ENCODE results near the gene CATSPERE. TPM values are rescaled to one million over a fixed set of nuclear protein-coding genes. Genes with fewer than 3 reads are reported as not detected.
"Not testable (repeated sequence)": the region's sequence is repeated elsewhere in the genome, so short reads cannot be mapped to it uniquely, and the experiment has no call there.

The CATSPERE gene
- total RNA-seq, 4 donors from 2014 or later, result 0.24 to 1.4 (median 1.0) TPM

GRCh38 chr1:244545511-244545910 is 84.4 kb downstream of the CATSPERE start:
- no peak for DNase-seq (ENCODE audit: low spot score)
- TF ChIP-seq CTCF (IDR thresholded peaks at IDR 0.05), result no peak
- no peak for ATAC-seq (ENCODE audit: low FRiP score)

- no peak for TF ChIP-seq CTCF (IDR thresholded peaks at IDR 0.05)
- DNase-seq (ENCODE audit: low spot score), result no peak
- no peak for ATAC-seq (ENCODE audit: low FRiP score)
These were observed 87.6 kb downstream of the CATSPERE start for GRCh38 chr1:244548558-244549115.

DNA sequence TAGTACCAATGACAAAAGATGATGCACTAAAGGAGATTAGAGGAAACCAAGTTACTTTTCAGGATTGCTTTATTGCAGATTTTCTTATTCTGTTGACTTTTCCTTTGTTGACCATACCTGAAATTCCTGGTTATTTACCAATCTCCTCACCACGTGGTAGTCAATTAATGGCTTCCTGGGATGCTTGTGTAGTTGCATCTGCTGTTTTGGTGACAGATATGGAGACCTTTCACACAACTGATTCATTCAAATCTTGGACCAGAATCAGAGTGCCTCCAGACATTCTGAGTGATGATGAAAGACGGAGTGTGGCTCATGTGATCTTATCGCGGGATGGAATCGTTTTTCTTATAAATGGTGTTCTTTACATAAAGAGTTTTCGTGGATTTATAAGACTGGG is 91.3 kb downstream of the CATSPERE start:
- TF ChIP-seq CTCF (IDR thresholded peaks at IDR 0.05), result no peak
- DNase-seq (ENCODE audit: low spot score), result no peak
- ATAC-seq (ENCODE audit: low FRiP score), result no peak

DNA sequence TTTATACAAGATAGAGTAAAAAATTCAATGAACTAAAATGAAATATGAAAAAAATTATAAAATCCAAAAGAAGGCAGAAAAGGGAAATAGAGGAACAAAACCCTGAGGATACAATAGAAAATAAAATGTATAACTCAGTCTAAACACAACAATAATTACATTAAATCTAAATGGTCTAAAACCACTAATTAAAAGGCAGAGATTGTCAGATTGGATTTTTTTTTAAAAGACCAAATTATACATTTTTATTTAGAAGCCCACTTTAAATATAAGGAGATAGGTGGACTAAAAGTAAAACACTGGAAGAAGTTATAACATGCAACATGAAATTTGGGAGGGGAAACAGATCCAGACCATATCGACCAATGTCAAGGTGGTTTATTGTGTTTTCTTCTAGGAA is 95.2 kb downstream of the CATSPERE start:
- no peak for ATAC-seq (ENCODE audit: low FRiP score)
- TF ChIP-seq CTCF (IDR thresholded peaks at IDR 0.05), result no peak
- DNase-seq (ENCODE audit: low spot score), result no peak

DNA sequence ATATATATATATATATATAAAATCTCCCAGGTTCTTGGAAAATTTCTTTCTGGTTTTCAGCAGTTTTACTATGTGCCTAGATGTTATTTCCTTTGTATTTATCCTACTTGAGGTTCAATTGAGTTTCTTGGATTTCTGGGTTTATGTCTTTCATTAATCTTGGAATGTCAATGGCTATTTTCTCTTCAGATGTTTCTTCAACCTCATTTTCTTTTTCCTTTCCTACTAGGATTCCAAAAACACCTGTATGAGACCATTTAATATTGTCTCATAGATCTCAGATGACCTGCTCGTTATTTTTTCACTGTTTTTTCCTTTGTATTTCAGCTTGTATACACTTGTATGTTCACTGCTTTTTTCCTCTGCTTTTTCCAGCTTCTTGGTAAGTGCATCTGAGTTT is 96.5 kb downstream of the CATSPERE start:
- DNase-seq (ENCODE audit: low spot score) (no peak), ATAC-seq (ENCODE audit: low FRiP score) (no peak)
- no peak for TF ChIP-seq CTCF (IDR thresholded peaks at IDR 0.05)

- no peak for TF ChIP-seq CTCF (IDR thresholded peaks at IDR 0.05)
- DNase-seq (ENCODE audit: low spot score), result no peak
- no peak for ATAC-seq (ENCODE audit: low FRiP score)
These were observed 98.5 kb downstream of the CATSPERE start for GRCh38 chr1:244559561-244559960.

GRCh38 chr1:244562877-244563276 is 101.8 kb downstream of the CATSPERE start:
- not testable (repeated sequence) for DNase-seq (ENCODE audit: low spot score); ATAC-seq (ENCODE audit: low FRiP score)

DNA sequence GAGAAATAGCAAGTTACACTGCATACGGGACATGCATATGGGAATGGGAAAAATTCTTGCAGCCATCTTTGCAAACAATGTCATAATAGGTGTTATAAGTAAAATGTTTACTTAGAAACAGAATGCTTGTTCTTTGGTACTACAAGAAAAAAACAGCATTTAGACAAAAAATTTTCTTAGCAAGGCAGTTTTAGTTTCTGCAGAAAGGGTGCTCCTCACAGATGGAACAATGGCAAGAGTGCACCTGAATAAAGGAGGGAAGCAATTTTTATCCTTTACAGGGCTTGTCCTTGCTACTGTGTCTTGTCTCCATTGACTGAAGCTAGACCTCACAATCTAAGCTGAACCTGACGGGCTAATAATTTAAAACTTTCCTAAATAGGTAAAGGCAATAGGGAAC is 112.7 kb downstream of the CATSPERE start:
- no peak for TF ChIP-seq CTCF (IDR thresholded peaks at IDR 0.05)
- ATAC-seq (ENCODE audit: low FRiP score), result no peak
- no peak for DNase-seq (ENCODE audit: low spot score)
